HG03342 (cell line): ENCODE measurements around the gene HCN1.
"Not testable (repeated sequence)": the region's sequence is repeated elsewhere in the genome, so short reads cannot be mapped to it uniquely, and the experiment has no call there.

Experiments
- ATAC-seq: cut with Tn5 transposase; IDR thresholded peaks from one replicate; pipeline ENCODE4 v1.9.1; 2021; ENCODE audit warnings: mild to moderate bottlenecking, moderate library complexity; ENCODE audit not compliant: unreplicated experiment

HCN1 gene

DNA sequence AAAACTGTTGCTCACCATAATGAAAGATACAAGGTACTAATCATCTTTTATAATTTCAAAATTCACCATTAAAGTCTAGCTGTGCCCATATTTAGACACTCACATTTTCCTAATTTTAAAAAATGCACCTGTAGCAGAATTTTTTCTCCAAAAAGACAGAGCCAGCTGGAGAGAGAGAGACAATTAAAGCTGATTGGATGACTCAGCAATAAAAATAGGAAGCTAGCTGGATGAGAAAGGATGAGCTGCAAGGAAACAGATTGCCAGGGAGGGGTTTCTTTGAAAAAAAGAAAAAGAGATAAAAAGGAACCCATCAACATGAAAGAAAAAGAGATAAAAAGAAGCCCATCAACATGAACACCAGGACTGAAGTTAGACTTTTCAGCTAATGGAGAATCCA, 73.8 kb downstream of the HCN1 start:
- no peak for ATAC-seq

DNA sequence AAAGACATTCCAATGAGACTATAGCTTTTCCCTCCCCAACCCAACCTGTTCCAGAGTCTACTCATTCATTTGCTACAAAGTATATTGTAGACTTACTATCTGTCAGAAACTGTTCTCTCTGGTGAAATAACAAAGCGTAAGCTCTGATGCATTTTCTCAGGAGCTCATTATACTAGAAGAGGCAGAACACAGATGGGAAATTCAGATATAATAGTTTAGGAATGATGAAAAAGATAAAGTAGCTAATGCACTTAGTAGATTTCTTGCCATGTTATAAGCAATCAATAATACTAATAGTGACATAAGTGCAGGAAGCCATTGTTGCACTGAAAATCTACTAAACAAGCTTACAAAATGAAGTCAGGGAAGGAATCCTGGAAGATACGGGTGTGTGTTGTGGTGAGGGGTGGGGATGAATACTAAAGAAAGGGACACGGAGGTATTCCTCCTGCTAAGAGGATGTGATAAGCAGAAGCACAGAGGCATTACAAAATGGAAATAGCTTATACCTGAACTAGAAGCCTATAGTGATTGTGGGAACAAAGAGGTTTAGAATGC, 78.2 kb downstream of the HCN1 start:
- ATAC-seq, result no peak

DNA sequence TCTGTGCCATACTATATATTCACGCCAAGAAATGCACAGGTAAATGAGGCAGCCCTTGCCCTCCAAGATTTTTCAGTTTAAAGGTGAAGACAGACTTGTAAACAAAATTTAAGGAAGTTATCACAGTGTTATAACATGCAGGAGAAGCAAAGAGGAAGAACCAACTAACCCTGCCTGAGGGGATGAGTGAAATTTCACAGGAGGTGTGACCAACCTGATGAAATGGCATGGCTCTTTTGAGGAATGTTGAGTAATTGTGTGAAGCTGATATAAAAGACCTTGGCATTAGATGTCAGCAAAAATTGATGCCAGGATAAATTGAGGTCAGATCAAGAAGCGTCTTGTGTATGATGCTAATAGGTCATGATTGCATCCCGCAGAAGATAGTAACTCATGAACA, 86.5 kb downstream of the HCN1 start:
- ATAC-seq, result no peak

GRCh38 chr5:45604092-45604491, 92.1 kb downstream of the HCN1 start:
- no peak for ATAC-seq

DNA sequence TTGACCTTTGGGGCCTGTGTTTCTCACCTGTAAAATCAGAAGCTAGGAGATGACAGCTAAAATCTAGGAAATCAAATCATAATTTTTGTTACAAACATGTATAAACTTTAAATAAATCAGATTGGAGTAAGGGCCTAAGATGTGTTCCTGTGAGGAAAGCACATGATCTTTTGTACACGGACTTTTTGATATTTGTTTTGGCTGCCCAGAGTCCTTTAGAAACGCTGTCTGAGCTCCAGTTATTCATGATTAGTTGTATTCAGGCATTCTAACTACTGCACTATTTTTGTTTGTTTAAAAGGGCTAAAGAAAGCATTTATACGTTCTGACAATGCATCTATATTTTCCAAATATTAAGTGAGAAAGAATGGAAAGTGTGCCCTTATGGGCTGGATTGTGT, 94.8 kb downstream of the HCN1 start:
- no peak for ATAC-seq

DNA sequence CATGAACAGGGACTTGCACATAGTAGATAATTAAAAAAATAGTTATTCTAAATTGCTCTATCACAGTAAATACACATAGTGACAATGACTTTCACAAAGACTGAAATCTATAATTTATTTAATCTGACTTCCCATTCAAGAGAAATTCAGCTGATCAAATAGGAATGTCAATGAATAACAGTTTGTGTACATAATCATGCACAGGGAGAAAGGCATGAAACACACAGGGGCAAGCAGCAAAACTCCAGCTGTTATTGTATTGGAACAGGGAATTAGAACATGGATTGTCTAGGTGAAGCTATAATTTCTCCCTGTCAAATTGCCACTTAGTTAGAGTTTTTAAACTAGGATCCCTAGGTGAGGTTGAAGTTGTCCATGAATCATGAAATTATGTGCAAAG, 99.9 kb downstream of the HCN1 start:
- ATAC-seq, result no peak

DNA sequence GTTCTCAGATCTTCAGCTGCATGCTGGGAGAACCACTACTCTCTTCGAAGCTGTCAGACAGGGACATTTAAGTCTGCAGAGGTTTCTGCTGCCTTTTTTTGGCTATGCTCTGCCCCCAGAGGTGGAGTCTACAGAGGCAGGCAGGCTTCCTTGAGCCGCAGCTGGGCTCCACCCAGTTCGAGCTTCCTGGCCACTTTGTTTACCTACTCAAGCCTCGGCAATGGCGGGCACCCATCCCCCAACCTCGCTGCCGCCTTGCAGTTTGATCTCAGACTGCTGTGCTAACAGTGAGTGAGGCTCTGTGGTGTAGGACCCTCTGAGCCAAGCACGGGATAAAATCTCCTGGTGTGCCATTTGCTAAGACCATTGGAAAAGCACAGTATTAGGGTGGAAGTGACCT, 110.2 kb downstream of the HCN1 start:
- ATAC-seq, result not testable (repeated sequence)

DNA sequence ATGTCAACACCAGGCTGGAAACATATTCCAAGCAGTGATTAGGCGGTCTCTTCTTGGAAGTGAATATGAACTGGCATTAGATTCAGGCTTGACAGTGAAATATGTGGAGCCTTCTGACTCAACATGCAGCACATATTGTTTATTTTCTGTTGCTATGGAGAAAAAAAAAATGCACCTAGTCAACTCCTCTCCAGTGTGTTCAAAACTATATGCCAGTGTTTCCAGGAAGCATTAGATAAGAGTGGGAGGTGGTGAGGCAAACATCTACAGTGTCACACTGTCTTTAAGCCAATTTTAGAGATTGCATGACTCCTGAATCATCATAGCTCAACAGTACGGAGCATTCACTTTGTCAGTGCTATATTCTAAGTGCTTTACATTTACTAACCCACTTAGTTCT, 117.9 kb downstream of the HCN1 start:
- no peak for ATAC-seq

DNA sequence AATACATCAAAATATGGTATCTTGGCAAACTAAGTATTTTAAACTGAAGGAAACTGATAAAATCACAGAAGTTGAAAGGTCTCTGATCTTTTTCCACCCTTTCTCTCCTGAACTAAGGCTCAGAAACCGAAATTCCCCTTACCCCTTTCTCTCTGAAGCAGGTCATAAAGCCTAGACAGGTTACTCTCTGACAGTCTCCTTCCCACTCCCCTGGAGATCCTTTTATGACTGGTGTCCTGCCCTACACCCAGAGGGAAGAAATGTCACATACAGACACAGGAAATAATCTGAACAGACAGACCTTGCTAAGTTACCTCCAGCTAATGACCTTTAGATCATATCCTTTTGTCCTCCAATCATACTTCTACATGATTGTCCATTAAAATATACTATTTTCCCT, 127.4 kb downstream of the HCN1 start:
- no peak for ATAC-seq

DNA sequence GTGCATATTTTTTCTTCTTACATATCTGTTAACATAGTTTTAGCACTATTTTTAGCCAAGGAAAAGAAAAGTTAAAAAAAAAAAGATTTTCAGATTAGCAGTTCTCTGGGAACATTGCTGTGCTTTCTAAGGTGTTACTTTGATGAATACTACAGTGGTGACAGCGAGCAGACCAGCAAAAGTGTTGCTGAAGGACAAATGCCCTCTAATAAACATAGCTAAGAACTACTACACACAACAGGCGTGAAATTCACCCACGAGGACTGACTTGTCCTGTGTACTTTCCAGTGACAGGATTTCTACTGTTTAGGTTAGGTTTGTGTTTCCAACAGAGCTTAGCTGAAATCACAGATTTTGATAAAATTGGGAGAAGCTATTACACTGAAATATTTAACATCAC, 153.8 kb downstream of the HCN1 start:
- no peak for ATAC-seq

- ATAC-seq, result no peak
These were observed 162.5 kb downstream of the HCN1 start for GRCh38 chr5:45533663-45534062.

GRCh38 chr5:45532826-45533624, 163.2 kb downstream of the HCN1 start:
- no peak for ATAC-seq

DNA sequence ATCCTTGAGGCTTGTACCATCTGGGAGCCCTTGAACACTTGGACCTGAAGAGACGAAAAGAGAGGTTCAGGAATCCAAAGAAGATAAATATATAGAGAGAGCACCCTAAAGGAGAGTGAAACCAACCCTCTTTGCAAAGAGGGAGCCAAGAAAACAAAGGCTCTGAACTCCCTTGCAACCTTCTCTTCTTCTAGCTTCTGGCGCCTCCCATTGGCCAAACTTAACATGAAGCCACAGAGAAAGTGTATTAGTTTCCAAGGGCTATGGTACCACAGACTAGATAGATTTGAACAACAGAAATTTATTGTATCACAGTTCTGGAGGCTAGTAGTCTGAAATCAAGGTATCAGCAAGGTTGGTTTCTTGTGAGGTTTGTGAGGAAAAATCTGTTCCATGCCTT, 175.1 kb downstream of the HCN1 start:
- ATAC-seq, result no peak

- ATAC-seq, result no peak
These were observed 183.7 kb downstream of the HCN1 start for GRCh38 chr5:45512521-45512920.

GRCh38 chr5:45509371-45509770, 186.8 kb downstream of the HCN1 start:
- ATAC-seq, result no peak

GRCh38 chr5:45508135-45508534, 188.0 kb downstream of the HCN1 start:
- ATAC-seq, result no peak

DNA sequence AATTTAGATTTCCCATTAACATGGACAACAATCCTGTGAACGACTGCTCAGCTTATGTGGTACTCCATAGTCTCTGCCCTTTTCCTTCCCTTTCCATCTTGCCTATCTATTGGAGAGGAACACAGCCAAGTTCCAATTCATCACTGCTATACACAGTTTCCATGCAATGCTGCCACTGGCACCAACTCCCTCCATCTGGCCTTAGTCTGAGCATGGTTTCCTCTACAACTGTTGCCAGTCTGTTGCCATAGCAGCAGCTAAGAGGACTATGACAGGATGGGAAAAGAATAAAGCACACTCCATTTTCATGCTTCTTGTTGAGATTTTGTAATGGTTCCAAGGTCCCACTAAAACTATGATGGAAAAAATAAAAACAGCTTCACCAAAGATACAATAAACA, 189.0 kb downstream of the HCN1 start:
- ATAC-seq, result no peak

DNA sequence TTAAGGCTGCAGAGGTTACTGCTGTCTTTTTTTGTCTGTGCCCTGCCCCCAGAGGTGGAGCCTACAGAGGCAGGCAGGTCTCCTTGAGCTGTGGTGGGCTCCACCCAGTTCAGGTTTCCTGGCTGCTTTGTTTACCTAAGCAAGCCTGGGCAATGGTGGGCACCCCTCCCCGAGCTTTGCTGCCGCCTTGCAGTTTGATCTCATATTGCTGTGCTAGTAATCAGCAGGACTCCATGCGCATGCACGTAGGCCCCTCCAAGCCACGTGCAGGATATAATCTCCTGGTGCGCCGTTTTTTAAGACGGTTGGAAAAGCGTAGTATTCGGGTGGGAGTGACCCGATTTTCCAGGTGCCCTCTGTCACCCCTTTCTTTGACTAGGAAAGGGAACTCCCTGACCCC, 197.2 kb downstream of the HCN1 start:
- ATAC-seq, result not testable (repeated sequence)

GRCh38 chr5:45491368-45491767, 204.8 kb downstream of the HCN1 start:
- ATAC-seq, result no peak

DNA sequence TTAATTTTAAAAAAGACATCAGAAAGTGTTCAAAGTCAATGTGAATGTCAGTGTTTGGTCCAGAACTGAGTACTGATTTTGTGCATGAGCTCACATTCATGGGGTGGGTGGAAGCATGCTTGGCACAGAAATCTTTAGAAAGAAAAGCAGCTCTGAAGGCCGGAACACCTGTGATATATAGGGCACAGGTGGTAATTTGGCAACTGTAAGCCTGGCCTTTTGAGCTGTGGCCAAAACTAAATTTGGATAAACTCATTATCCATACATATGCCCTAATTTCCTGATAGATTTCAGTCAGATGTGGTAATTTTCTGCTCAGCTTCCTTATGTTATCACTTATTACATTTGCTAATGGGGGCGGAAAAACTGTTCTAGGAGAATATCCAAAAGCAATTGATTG, 211.4 kb downstream of the HCN1 start:
- ATAC-seq, result no peak

DNA sequence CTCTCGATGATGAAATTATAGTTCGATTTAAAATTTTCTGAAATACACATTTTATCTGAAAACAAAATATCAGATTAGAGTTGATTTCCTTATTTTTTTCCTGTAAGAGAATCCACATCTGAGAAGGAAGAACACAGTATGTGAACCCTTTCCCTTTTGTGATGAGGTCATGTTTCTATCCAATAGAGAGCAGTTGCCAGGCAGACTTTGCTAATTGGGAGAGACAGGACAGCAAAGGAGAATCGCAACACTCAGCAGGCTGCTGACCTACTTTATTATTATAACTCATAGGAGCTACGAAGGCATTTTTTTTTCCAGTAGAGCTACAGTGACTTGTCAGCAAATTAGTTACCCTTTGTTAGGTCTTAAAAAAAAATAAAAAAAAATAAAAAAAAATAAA, 242.1 kb downstream of the HCN1 start:
- no peak for ATAC-seq

DNA sequence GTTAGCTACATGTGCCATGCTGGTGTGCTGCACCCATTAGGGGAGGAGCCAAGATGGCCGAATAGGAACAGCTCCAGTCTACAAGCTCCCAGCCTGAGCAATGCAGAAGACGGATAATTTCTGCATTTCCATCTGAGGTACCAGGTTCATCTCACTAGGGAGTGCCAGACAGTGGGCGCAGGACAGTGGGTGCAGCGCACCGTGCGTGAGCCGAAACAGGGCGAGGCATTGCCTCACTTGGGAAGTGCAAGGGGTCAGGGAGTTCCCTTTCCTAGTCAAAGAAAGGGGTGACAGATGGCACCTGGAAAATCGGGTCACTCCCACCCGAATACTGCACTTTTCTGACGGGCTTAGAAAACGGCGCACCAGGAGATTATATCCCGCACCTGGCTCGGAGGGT, 251.3 kb downstream of the HCN1 start:
- not testable (repeated sequence) for ATAC-seq

GRCh38 chr5:45440466-45440865, 255.7 kb downstream of the HCN1 start:
- ATAC-seq, result no peak
